KOPT-K1 (cell line): ENCODE measurements around the gene TVP23A.
"Not testable (repeated sequence)": the region's sequence is repeated elsewhere in the genome, so short reads cannot be mapped to it uniquely, and the experiment has no call there.

Source experiments
- H3K27ac ChIP-seq: fragments of 200-600 bp; sonication (generic); 2 replicates; pipeline ENCODE4 v1.5.1; 2016; ENCODE audit warnings: antibody characterized with exemption, mild to moderate bottlenecking, low read depth, low read length; ENCODE audit not compliant: poor library complexity, severe bottlenecking
- H3K36me3 ChIP-seq: fragments of 200-600 bp; sonication (generic); 2 replicates; pipeline ENCODE4 v1.5.1; 2017; ENCODE audit warnings: antibody characterized with exemption, mild to moderate bottlenecking, low read length, moderate library complexity; ENCODE audit not compliant: insufficient read depth
- H3K9me3 ChIP-seq: fragments of 200-600 bp; sonication (generic); 2 replicates; pipeline ENCODE4 v1.5.1; 2017; ENCODE audit warnings: antibody characterized with exemption, low read length, mild to moderate bottlenecking; ENCODE audit not compliant: insufficient read depth, poor library complexity, severe bottlenecking

Gene TVP23A

DNA sequence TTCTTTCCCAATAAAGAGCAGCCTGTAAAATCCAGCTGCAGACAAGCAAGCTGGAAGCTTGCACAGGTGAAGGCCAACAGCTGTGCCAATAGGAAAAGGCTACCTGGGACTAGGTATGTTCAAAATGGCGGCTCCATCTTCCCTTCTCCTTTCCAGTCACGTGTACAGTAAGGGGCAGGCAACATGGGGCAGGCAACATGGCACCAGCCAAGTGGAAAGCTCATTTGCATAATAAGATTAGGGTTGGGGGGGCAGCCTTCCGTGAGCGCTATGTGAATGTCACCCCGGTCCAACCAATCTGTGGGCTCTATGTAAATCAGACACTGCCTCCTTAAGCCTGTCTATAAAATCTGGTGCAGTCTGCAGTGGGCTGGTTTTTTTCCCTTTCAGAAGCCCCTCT is 31.3 kb downstream of the TVP23A start:
- Histone ChIP-seq H3K9me3 (no peaks in the 10 kb centered on the region), H3K27ac (no peak overlapping the region), H3K36me3 (no peaks in the 10 kb centered on the region)

DNA sequence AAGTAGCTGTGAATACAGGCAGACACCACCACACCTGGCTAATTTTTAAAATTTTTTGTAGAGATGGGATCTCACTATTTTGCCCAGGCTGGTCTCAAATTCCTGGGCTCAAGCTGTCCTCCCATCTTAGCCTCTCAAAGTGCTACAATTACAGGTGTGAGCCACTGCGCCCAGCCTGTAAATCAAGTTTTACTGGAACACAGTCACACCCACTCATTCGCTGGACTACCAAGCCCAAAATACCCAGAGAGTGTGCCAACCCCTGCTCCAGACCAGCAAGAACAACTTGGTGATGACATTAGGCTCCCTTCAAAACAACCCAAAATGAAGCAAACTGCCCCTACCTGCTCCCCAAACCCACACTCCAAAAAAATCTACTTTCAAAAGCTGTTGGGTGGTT is 36.0 kb downstream of the TVP23A start:
- Histone ChIP-seq H3K9me3 (no peaks in the 10 kb centered on the region), H3K36me3 (no peaks in the 10 kb centered on the region), H3K27ac (no peak overlapping the region)

DNA sequence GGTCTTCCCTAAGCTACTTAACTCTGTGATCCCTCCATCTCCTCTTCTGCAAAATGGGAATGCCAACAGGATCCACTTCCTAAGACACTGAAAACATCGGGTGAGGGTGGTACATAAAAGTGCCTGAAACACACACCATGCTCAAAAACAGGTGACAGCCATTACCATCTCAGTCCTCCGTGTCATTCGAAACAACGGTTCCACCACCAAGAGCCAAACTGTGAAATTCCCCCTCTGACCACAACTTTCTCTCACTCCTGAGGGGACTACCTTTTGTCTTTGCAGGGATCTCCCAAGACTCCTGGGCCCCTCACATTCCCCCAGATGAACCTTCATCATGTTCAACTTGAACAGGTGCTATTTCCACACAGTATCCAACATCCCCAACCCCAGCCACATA is 38.0 kb downstream of the TVP23A start:
- no peaks in the 10 kb centered on the region for H3K36me3 ChIP-seq
- no peaks in the 10 kb centered on the region for H3K9me3 ChIP-seq
- no peak overlapping the region for H3K27ac ChIP-seq

DNA sequence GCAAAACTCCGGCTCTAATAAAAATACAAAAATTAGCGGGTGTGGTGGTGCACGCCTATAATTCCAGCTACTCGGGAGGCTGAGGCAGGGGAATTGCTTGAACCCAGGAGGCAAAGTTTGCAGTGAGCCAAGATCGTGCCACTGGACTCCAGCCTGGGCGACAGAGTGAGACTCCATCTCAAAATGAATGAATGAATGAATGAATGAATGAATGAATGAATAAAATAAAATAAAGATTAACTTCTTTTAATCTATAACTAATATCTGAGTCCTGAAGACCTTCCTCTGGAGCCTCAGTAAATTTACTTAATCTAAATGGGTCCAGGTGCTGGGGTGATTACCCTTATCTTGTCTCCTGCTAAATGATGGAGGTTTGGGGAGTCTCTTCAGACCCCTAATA is 38.7 kb downstream of the TVP23A start:
- H3K27ac ChIP-seq, H3K9me3 ChIP-seq, H3K36me3 ChIP-seq: not testable (repeated sequence)

DNA sequence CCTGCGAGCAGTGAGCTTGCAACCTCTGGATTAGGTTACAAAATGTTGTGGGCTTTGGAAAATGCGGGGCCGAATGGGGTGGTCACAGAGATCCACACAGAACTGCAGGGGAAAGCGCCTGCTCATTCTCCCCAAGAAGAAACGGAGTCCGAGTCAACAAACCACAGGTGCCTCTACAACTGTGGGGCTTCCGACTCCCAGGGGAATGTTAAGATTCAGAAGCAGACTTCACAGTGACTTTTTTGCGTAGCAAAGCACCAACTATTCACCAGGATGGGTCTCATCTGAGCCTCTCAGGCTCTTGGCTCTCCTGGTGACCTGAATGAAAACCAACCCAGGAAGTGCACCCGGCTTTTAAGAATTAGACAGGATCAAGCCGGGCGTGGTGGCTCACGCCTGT is 41.2 kb downstream of the TVP23A start:
- H3K27ac ChIP-seq, result no peak overlapping the region
- H3K9me3 ChIP-seq, result no peaks in the 10 kb centered on the region
- H3K36me3 ChIP-seq, result no peaks in the 10 kb centered on the region

DNA sequence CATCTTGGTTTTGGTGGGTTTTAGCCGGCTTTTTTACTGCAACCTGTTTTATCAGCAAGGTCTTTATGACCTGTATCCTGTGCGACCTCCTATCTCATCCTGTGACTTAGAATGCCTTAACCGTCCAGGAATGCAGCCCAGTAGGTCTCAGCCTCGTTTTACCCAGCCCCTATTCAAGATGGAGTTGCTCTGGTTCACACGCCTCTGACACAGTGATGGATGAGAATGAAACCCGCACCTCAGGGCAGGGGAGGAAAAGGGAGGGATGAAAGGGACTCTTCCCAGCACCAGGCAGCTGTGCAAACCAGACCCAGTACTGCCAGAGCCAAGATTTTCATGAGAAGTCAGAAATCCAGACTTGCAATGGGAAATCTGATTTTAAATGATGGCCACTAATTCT is 41.7 kb downstream of the TVP23A start:
- not testable (repeated sequence) for H3K27ac ChIP-seq, H3K9me3 ChIP-seq, H3K36me3 ChIP-seq

DNA sequence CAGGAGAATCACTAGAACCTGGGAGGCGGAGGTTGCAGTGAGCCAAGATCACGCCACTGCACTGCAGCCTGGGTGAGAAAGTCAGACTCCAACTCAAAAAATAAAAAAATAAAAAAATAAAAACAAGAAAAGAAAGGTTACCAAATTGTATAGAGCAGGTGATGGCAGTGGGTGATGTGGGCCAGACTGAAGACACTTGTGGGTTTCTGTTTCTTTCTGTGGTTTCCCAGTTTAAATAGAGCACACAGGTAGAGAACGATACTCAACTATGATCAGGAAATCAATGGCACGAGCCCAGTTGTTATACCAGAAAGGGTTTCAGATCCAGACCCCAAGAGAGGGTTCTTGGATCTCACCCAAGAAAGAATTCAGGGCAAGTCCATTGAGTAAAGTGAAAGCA is 42.3 kb downstream of the TVP23A start:
- no peaks in the 10 kb centered on the region for H3K9me3 ChIP-seq
- H3K36me3 ChIP-seq, result no peaks in the 10 kb centered on the region
- no peak overlapping the region for H3K27ac ChIP-seq

DNA sequence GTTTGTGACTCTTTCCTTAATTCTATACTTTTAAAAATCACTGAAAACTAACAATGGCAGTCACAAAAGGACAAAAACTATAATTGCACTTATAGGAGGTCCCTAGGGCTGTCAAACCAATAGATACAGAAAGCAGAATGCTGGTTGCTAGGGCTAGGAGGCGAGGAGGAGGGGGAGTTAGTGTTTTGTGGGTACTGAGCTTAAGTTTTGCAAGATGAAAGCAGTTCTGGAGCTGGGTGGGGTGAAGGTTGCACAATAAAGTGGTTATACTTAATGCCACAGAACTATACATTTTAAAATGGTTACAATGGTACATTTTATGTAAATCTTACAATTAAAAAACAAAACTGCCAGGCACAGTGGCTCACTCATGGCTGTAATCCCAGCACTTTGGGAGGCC is 47.7 kb downstream of the TVP23A start:
- no peaks in the 10 kb centered on the region for H3K9me3 ChIP-seq
- peaks cover 13% of the 10 kb centered on the region; the same call in 1 of the 2 replicates for H3K36me3 ChIP-seq
- H3K27ac ChIP-seq, result no peak overlapping the region

DNA sequence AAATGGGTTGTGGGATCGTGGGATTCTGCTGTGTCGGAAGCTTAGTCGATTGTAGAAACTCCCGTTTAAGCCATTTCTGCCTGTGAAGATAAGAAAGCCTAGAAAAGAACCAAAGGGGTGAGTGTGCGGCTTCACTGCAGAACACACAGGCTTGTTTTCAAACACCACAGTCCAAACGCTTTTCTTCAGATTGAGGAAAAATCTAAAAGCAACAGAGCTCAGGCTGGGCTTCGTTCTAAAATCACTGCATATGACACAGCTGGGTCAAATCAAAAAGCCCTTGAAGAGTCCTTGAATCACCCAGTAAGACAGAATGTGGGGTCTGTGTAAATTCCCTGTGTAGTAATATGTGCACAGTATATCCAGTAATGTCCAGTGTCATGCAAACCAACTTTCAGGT is 49.2 kb downstream of the TVP23A start:
- Histone ChIP-seq H3K27ac (no peak overlapping the region), H3K36me3 (peaks cover 18% of the 10 kb centered on the region; the same call in 1 of the 2 replicates), H3K9me3 (no peaks in the 10 kb centered on the region)

DNA sequence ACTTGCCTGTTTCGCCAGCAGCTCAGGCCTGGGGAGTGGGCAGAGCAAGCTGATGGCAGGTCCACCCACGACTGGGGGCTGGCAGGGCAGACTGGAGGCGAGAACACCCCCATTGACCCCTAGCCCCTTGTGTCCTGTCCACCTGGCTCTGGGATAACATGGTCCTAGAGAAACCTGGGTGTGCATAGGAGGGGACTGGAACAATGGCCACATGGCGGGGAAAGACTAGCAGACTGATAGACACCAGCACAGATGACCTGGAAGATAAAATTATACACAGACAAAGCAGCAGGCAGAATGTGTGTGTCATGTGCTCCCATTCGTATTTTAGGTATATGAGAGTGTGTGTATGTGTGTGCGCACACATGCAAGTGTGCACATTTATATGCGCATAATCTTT is 51.5 kb downstream of the TVP23A start:
- Histone ChIP-seq H3K9me3 (no peaks in the 10 kb centered on the region), H3K36me3 (peaks cover 40% of the 10 kb centered on the region), H3K27ac (no peak overlapping the region)

DNA sequence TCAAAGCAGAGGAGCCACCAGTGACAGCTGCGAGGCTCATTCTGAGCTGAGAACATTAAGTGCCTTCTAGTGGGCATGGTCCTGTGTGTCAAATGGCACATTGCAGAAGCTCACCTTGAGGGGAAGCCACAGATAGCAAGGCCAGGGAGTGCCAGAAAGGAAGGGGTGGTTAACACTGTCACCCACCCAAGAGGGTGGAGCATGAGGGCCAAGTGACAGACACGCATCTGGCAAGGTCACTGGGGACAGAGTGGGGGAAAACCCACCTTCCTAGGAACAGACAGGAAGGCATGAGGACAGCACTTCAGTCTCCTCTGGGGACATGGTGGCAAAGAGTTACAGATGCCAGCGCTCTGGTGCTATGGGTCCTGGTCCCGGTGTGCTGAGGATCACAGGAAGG is 52.8 kb downstream of the TVP23A start:
- Histone ChIP-seq H3K36me3 (peaks cover 54% of the 10 kb centered on the region), H3K9me3 (no peaks in the 10 kb centered on the region), H3K27ac (no peak overlapping the region)

DNA sequence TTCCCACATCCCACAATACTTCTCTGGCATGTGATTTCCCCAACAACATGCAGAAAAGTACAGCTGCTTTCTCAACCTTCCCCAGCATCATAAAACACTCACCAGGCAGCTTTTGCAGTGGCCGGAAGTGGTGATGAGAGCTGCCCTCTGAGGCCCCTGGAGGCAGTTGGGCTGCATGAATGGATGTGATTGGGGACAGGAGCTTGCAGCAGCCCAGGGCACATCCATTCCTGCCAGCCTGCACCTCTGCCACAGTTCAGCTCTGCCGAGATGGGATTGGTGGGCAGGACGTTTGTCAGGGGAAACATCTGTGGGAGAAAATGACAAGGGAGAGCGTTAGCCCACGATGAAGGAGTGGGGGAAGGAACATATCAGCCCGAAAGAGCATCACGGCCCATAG is 55.1 kb downstream of the TVP23A start:
- H3K36me3 ChIP-seq, result peaks cover 72% of the 10 kb centered on the region
- H3K27ac ChIP-seq, result no peak overlapping the region
- H3K9me3 ChIP-seq, result no peaks in the 10 kb centered on the region

DNA sequence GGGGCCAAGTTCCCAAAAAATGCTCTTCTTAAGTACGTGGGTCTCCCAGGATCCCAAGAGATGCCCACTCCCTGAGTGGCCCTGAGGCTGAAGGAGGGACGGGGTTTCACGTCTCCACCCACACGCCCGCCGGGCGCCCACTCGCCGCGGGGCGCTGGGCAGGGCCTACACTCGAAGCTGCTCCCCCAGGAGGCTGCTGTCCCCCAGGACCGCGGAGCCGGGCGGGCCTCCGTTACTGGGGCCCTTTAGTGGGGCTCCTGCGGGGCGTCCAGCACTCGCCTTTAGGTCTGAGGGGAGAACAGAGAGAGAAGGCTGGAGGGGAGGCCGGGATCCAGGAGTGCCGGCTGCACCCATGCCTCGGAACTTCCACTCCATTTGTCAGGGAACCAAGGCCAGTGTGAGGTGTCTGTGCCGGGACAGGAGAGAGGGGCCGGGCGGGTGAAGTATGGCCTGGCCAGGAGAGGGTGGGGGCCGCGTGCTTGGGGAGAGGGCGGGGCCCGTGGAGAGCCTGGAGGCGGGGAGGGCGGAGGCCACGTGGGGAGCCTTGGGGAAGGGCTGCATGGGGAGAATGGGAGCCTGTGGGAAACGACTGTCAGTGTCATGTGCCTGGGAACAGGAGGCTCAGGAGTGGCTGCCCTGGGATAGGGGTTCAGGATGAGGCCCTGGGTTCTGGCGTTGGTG is 56.1 kb downstream of the TVP23A start:
- Histone ChIP-seq H3K9me3 (no peaks in the 10 kb centered on the region), H3K36me3 (peaks cover 74% of the 10 kb centered on the region)

DNA sequence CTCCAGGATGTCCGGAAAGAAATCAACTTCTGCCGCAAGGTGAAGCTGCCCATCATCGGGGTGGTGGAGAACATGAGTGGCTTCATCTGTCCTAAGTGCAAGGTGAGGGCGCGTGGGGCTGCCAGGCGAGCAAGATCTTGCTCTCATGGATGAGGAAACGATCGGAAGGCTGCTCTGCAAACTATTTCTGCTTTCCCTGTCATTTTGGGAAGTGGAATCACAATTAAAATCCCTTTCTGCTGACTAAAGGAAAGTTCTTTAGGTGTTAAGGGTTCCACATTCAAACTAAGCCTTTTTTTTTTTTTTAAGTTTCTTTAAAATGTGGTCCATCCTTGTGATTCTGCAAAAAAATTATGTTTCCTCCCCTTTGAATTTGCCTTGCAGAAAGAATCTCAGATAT is 57.2 kb downstream of the TVP23A start:
- Histone ChIP-seq H3K36me3 (peaks cover 77% of the 10 kb centered on the region), H3K27ac (no peak overlapping the region), H3K9me3 (no peaks in the 10 kb centered on the region)

More for the DNA sequence above, 56.1 kb downstream of the TVP23A start:
- no peak overlapping the region for H3K27ac ChIP-seq

DNA sequence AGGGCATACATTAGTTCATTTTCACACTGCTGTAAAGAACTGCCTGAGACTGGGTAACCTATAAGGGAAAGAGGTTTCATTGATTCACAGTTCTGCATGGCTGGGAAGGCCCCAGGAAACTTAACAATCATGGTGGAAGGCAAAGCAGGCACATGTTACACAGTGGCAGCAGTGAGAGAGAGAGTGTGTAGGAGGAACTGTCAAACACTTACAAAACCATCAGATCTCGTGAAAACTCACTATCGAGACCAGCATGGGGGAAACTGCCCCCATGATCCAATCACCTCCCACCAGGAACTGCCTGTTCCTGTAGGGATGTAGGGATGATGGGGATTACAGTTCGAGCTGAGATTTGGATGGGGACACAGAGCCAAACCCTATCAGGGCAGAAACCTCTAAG is 57.7 kb downstream of the TVP23A start:
- Histone ChIP-seq H3K27ac (no peak overlapping the region), H3K9me3 (no peaks in the 10 kb centered on the region), H3K36me3 (peaks cover 77% of the 10 kb centered on the region)

DNA sequence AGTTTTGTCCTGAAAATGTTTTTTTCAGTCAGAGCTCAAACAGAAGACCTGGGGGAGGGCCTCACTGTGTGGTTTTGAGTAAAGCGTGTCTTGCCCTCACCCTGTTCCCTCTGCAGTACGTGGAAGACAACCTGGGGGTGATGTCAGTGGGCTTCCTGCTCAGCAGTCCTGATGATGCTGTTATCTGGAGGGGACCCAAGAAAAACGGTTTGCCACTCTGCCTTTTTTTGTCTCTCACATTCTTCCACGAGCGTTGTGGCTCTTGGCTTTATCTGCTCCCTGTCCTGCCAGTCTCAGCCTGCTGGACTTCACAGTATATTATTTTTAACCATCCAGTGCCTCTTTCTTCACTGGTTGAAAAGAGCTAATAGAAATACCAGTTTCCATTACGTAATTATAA is 62.0 kb downstream of the TVP23A start:
- H3K27ac ChIP-seq, result no peak overlapping the region
- no peaks in the 10 kb centered on the region for H3K9me3 ChIP-seq
- peaks cover 56% of the 10 kb centered on the region for H3K36me3 ChIP-seq
